ENCODE data around the gene CYFIP2.

The CYFIP2 gene

DNA sequence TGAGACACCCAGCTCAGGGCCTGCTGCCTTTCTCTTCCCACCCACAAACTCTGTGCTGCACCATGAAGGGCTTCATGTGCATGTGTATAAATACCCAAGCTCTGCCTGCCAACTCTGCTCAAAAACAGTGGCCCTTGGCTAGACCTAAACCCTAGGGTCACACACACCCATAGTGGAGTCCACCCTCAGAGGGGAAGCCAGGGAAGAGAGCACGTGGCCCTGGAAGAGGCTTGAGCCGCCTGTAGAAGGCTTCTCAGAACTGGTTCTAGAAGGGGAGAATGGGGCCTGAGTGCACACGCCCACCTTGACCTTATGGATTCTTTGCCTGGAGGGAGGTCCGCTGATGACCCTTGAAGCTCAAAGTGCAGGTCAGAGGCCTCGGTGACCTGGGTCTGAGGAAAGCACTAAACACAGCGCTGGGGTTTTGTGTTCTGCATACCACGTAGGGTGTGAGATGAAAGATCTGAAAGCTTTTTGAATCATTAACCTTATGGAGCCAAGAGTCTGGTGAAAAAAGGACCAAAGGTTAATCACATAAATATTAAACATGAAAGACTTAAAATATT is 60.6 kb downstream of the CYFIP2 start:
- TF ChIP-seq, protein P1, sequence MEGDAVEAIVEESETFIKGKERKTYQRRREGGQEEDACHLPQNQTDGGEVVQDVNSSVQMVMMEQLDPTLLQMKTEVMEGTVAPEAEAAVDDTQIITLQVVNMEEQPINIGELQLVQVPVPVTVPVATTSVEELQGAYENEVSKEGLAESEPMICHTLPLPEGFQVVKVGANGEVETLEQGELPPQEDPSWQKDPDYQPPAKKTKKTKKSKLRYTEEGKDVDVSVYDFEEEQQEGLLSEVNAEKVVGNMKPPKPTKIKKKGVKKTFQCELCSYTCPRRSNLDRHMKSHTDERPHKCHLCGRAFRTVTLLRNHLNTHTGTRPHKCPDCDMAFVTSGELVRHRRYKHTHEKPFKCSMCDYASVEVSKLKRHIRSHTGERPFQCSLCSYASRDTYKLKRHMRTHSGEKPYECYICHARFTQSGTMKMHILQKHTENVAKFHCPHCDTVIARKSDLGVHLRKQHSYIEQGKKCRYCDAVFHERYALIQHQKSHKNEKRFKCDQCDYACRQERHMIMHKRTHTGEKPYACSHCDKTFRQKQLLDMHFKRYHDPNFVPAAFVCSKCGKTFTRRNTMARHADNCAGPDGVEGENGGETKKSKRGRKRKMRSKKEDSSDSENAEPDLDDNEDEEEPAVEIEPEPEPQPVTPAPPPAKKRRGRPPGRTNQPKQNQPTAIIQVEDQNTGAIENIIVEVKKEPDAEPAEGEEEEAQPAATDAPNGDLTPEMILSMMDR (IDR thresholded peaks at IDR 0.05; ENCODE audit: low read depth, low read length): no peak
- H3K4me3 ChIP-seq (ENCODE audit: low read depth, low read length): no peak overlapping the region

DNA sequence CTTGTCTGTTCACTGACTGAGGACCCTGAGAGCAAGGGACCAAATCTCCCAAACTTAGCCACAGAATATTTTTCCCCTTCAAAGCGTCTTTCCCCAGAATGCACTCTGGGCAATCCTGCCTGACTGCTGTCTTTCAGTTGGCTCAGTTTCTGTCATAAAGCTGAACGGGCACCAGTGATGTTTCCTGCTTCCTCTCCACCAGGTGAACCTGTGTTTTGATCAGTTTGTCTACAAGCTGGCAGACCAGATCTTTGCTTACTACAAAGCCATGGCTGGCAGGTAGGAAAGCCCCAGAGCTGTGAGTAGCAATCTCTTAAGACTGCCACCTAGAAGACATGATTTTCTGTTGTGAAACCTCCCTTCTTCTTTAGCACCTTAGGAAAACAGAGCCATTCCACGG is 61.8 kb downstream of the CYFIP2 start:
- TF ChIP-seq, protein P1 (IDR thresholded peaks at IDR 0.05; ENCODE audit: low read depth, low read length): no peak
- no peak overlapping the region for H3K4me3 ChIP-seq (ENCODE audit: low read depth, low read length)

DNA sequence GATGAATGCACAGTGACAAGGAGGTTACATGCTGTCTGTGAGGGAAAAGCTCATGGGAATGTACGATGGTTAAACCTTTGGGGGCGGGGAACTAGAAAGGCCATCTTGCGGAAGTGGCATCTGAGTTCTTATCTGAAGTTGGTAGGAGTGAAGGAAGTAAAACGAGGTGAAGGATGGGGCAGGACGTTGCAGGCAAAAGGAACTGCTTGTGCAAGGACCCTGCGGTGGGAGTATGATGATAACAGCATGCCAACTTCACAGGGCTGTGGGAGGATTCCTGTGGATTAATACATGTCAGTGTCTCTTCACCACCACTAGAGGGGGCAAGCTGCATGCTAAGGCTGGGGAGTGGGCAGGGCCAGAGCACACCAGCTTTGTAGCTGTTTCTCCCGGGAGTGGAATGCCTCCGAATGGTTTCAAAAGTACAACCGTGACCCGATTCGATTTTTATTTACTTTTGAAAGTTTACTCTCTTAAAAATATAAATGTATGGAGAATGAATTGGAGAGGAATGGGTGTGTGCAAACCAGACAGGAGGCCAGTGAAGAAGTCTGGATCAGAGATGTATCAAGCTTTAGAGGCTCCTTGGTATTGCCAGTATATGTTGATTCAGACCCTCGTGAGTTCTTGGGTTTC is 62.5 kb downstream of the CYFIP2 start:
- peak overlapping the region; percentile 29 for H3K4me3 ChIP-seq (ENCODE audit: low read depth, low read length)
- TF ChIP-seq, protein P1 (IDR thresholded peaks at IDR 0.05; ENCODE audit: low read depth, low read length): peak; percentile 92

DNA sequence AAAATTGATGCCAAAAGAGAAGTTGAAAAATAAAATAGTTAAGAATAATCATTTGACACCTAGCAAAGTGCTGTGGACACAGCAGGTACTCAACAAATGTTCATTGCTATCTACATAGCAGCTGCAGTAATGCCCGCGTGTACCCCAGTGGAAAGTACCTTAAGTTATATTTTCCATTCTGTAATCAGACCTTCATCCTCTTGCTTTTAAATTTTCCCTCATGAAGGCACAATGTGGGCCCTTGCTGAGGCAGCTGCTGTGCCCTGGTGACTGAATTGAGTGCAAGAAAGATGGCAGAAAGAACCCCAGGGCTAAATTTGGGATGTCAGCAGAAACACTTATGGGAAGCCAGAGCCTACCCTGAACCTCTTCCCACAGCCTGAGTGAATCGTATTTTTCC is 65.9 kb downstream of the CYFIP2 start:
- TF ChIP-seq, protein P1 (IDR thresholded peaks at IDR 0.05; ENCODE audit: low read depth, low read length): no peak
- H3K4me3 ChIP-seq (ENCODE audit: low read depth, low read length): no peak overlapping the region

DNA sequence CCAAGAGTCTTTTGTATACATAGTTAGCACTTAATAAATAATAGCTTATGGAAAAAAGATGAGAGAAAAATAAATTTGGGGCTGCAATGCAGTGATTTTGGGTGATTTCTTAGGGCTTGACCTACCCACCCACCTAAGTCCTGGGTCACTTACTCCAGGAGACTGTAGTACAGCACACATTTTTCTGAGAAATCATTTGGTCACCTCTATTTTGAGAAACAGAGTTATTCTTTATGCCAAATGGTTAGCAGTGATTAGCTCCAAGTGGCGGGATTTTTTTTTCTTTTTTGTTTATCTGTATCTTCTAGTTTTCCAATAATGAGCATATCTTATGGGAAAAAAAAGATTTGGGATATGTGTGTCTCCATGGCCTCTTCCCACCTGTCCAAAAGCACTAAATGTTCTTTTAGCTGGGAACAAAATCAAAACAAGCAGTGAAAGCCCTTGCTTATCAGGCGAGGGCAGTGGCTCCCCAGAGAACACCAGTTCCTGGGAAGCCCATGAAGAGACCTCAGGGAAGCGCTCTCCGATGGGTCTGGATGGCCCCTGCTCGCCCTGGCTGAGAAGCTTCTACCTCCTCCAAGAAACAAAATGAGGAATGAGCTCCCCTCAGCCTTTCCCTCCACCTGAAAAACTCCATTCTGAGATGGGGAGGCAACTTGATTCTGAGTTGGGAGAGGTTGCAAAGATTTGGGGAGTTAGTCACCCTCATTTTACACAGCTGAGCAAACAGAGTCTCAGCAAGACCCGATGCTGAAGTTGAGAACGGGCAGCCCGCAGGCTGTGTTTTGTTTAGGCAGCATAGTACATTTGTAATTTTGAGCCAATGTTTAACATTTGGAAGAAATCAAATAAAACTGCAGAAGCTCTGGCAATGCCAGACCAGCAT is 69.9 kb downstream of the CYFIP2 start:
- no peak overlapping the region for H3K4me3 ChIP-seq (ENCODE audit: low read depth, low read length)
- TF ChIP-seq, protein P1 (IDR thresholded peaks at IDR 0.05; ENCODE audit: low read depth, low read length): no peak

DNA sequence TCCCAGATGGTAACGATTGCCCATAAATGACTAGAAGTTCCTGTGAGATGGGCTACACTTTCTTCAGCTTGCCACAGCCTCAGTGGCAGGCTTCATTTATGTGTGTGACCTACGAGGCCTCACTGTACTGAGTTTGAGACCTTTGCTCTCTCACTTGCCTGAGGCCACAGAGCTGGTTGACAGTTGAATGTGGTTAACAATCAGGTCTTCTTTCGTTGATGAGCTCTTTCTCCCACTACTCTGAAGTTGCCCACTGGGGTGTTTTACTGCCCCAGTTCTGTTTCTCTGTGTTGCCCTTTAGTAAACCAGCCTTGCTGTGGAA is 70.5 kb downstream of the CYFIP2 start:
- TF ChIP-seq, protein P1 (IDR thresholded peaks at IDR 0.05; ENCODE audit: low read depth, low read length): no peak
- no peak overlapping the region for H3K4me3 ChIP-seq (ENCODE audit: low read depth, low read length)

DNA sequence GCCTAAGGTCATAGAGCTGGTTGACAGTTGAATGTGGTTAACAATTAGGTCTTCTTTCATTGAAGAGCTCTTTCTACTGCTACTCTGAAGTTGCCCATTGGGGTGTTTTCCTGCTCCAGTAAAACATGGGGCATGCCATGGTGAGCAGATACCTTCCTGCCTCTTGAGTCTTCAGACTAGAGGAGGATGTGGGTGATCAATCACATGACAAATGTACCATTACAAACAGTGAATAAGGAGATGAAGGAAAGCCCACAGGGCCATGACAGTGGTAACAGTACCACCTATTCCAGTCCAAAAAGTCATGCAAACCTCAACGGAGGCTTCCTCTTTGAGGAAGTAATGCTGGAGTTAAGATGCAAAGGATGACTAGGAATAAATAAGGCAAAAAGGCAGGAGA is 73.5 kb downstream of the CYFIP2 start:
- TF ChIP-seq, protein P1 (IDR thresholded peaks at IDR 0.05; ENCODE audit: low read depth, low read length): no peak
- H3K4me3 ChIP-seq (ENCODE audit: low read depth, low read length): no peak overlapping the region
